Esophagus muscularis mucosa (tissue), 4 donors: ENCODE results near the gene BHLHE41.

Experiments
- CTCF ChIP-seq, 3 experiments: fragments of 200-600 bp in 2 of 3; fragments of 450-650 bp in 1 of 3; sonication (generic) in 2 of 3; IDR thresholded peaks; one replicate each; pipeline ENCODE4 v1.5.1; 2017 to 2019; ENCODE audit warnings: antibody characterized with exemption in 3 of 3, mild to moderate bottlenecking in 2 of 3, moderate library complexity in 1 of 3
- EP300 ChIP-seq: sonication (generic); formaldehyde crosslinking; IDR thresholded peaks from one replicate; pipeline ENCODE4 v1.6.1; 2017; ENCODE audit warnings: antibody characterized with exemption
- POLR2A ChIP-seq: fragments of 450-650 bp; IDR thresholded peaks from one replicate; pipeline ENCODE4 v1.6.1; 2017; ENCODE audit warnings: antibody characterized with exemption, moderate library complexity, mild to moderate bottlenecking, low read depth
- POLR2AphosphoS5 ChIP-seq, 2 donors: sonication (generic); formaldehyde crosslinking; IDR thresholded peaks; one replicate each; pipeline ENCODE4 v1.6.1; 2017; ENCODE audit warnings: antibody characterized with exemption in 2 of 2

DNA sequence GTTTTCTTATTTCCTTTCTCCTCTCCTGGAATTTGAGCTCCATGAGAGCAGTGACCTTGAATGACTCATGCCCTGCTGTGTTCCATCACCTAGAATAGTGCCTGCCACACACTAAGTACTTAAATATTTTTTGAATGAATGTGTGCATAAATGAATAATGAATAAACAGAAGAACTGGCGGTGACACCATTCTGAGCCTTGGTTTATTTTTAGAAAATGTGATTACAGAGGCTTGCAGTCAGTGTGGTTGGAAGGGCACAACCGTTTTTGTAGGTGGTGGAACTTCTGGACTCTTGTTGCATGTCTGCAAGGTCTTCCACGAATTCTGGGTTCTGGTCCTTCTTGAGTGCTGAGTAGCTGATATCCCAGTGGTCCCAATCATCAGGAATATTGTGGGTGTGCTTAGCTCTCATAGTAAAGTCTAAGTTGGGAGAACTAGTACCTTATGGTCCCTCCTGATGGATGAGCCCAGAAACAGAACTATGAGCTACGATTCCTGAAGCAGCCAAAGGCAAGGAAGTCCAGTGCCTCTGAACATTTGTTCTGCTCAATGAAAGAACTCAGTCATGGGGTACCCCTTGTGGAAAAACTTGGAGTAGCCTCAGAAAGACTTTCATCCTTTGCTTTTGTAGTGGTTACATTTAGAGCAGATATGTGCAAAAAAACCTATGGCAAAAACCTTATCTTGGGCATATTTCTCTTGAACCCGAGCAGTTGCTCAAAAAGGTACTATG is 28.8 kb upstream of the BHLHE41 start:
- TF ChIP-seq CTCF (IDR thresholded peaks at IDR 0.05) (peak in 1 of 3 experiments; percentile 17), EP300 (no peak), POLR2A (no peak), POLR2AphosphoS5 (IDR thresholded peaks at IDR 0.05) (peak; percentile 38 to 92)
